Measurements from ENCODE around the gene ZMIZ1. TPM values are rescaled to one million over a fixed set of nuclear protein-coding genes. Genes with fewer than 3 reads are reported as not detected.

The ZMIZ1 gene
- total and polyA plus RNA-seq, 4 donors: 18.3 to 80.2 (median 42.6) TPM

GRCh38 chr10:79207096-79207357 is 138.3 kb downstream of the ZMIZ1 start:
- no peak for TF ChIP-seq CTCF (IDR thresholded peaks at IDR 0.05; ENCODE audit: control extremely low read depth, extremely low read depth)
- no peak overlapping the region for H3K4me3 ChIP-seq
- ATAC-seq (ENCODE audit: insufficient read depth, low FRiP score) (no peak), DNase-seq (no peak)
- 89% methylated on average over 4 of the region's 4 CpGs for WGBS, 2 donors
- H3K36me3 ChIP-seq (ENCODE audit: control insufficient read depth in 4 of 4, insufficient read depth in 4 of 4, low read length in 4 of 4): peaks cover 0 to 61% (median 27%) of the 10 kb centered on the region in 4 donors
- H3K27me3 ChIP-seq (ENCODE audit: control insufficient read depth in 3 of 3, insufficient read depth in 3 of 3, low read length in 2 of 3): no peaks in the 10 kb centered on the region
- peaks cover 0 to 7% (median 0%) of the 10 kb centered on the region in 5 donors for H3K4me1 ChIP-seq (ENCODE audit: control insufficient read depth in 5 of 5, insufficient read depth in 5 of 5, low read length in 5 of 5)
- no peak overlapping the region for H3K27ac ChIP-seq (ENCODE audit: low read depth in 1 of 2, low read length in 1 of 2)
- no peaks in the 10 kb centered on the region for H3K9me3 ChIP-seq (ENCODE audit: control insufficient read depth in 4 of 4, insufficient read depth in 3 of 4, low read length in 3 of 4)
- H3K9ac ChIP-seq (ENCODE audit: insufficient read depth in 1 of 2, low read length in 2 of 2): no peak overlapping the region

GRCh38 chr10:79207726-79208125 is 139.0 kb downstream of the ZMIZ1 start:
- no peak for ATAC-seq (ENCODE audit: insufficient read depth, low FRiP score)
- H3K36me3 ChIP-seq (ENCODE audit: control insufficient read depth in 4 of 4, insufficient read depth in 4 of 4, low read length in 4 of 4): peaks cover 0 to 58% (median 25%) of the 10 kb centered on the region in 4 donors

DNA sequence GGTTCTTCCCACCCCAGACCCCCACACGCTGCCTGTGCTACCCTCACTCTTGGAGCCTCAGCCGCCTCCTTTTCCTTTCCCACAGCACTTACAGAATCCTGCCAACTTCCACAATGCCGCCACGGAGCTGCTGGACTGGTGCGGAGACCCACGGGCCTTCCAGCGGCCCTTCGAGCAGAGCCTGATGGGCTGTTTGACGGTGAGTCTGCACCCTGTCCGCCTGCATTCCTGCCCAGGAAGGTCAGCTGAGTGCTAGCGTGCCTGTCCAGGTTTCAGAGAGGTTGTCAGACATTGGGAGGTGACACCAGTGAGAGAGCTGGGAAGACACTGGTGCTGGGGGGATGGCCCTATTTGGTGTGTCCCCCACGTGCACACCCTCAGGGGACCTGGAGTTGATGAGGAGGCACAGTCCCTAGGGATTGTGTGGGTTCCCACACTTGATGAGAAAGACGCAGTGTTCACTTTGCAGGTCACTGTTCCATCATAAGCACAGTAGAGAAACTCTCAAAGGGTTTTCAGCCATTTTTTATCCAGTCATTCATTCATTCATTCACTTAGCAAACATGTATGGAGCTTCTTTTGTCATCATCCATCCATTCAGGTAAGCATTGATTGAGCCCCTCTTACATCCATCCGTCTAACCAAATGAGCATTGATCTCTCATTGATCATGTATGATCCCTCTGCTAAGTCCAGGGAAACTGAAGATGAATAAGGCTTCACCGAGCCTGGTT is 139.7 kb downstream of the ZMIZ1 start:
- no peak overlapping the region for H3K27ac ChIP-seq (ENCODE audit: low read depth in 1 of 2, low read length in 1 of 2)

More at GRCh38 chr10:79207726-79208125, 139.0 kb downstream of the ZMIZ1 start:
- Histone ChIP-seq H3K27me3 (ENCODE audit: control insufficient read depth in 3 of 3, insufficient read depth in 3 of 3, low read length in 2 of 3) (no peaks in the 10 kb centered on the region), H3K9me3 (ENCODE audit: control insufficient read depth in 4 of 4, insufficient read depth in 3 of 4, low read length in 3 of 4) (no peaks in the 10 kb centered on the region), H3K9ac (ENCODE audit: insufficient read depth in 1 of 2, low read length in 2 of 2) (no peak overlapping the region), H3K4me3 (no peak overlapping the region), H3K27ac (ENCODE audit: low read depth in 1 of 2, low read length in 1 of 2) (no peak overlapping the region), H3K4me1 (ENCODE audit: control insufficient read depth in 5 of 5, insufficient read depth in 5 of 5, low read length in 5 of 5) (peaks cover 0 to 3% (median 0%) of the 10 kb centered on the region in 5 donors)
- no peak for TF ChIP-seq CTCF (IDR thresholded peaks at IDR 0.05; ENCODE audit: control extremely low read depth, extremely low read depth)
- 92% methylated on average over 4 to 5 of the region's 5 CpGs for WGBS, 2 donors
- DNase-seq: no peak

More for the DNA sequence above, 139.7 kb downstream of the ZMIZ1 start:
- DNase-seq: no peak
- no peak for ATAC-seq (ENCODE audit: insufficient read depth, low FRiP score)
- Histone ChIP-seq H3K27me3 (ENCODE audit: control insufficient read depth in 3 of 3, insufficient read depth in 3 of 3, low read length in 2 of 3) (no peaks in the 10 kb centered on the region), H3K4me3 (no peak overlapping the region), H3K36me3 (ENCODE audit: control insufficient read depth in 4 of 4, insufficient read depth in 4 of 4, low read length in 4 of 4) (peaks cover 0 to 55% (median 21%) of the 10 kb centered on the region in 4 donors), H3K9me3 (ENCODE audit: control insufficient read depth in 4 of 4, insufficient read depth in 3 of 4, low read length in 3 of 4) (no peaks in the 10 kb centered on the region), H3K4me1 (ENCODE audit: control insufficient read depth in 5 of 5, insufficient read depth in 5 of 5, low read length in 5 of 5) (no peaks in the 10 kb centered on the region), H3K9ac (ENCODE audit: insufficient read depth in 1 of 2, low read length in 2 of 2) (no peak overlapping the region)
- WGBS, 2 donors: 93 to 96% methylated on average over 15 of the region's 15 CpGs
- TF ChIP-seq CTCF (IDR thresholded peaks at IDR 0.05; ENCODE audit: control extremely low read depth, extremely low read depth): no peak

All from lung (tissue), 12 donors.